T-helper 1 cell (primary cell): ENCODE measurements around the gene OR2L2.
"Not testable (repeated sequence)": the region's sequence is repeated elsewhere in the genome, so short reads cannot be mapped to it uniquely, and the experiment has no call there.

Experiments used
- DNase-seq, 5 donors: peaks; one replicate each; pipeline ENCODE4 v3.0.0-alpha.2; 2012 to 2020
- total RNA-seq, 4 donors: gene quantifications; one replicate each; lab custom pipeline; 2026; lab: John Stamatoyannopoulos, UW

Gene OR2L2
- total RNA-seq, result 0 to 0.30 (median 0) reads per million in 4 donors

DNA sequence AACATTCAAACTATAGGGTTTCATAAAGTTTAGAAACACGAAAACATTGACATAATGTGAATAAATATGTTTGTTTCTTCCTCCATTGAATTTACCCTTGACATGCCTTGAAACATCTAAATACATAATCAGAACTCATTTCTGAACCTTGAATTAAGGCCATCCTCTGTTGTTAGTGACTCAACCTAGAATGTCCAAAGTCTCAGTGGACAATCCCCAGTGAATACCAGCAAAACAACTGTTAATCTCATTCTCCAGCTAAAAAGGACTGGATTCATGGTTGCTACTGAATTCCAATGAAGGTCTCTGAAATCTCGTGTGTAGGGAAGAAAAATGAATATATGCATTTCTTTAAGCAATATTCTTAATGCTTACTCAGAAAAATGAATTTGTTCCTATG lies at the start of gene OR2L2:
Gene OR2L2 (plus strand): TSS at position 301 of the 400 bp plus-strand sequence. CDS start 8,198 bp downstream, outside the sequence.
- DNase-seq, result no peak

DNA sequence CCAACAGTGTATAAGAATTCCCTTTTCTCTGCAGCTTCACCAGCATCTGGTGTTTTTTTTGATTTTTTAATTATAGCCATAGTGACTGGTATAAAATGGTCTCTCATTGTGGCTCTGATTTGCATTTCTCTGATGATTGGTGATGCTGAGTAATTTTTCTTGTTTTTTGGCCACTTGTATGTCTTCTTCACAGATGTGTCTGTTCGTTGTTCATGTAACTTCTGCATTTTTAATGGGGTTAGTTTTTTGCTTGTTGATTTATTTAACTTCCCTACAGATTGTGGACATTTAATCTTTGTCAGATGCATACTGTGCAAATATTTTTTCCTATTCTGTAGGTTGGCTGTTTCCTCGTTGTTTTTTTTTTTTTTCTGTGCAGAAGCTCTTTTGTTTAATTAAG lies 36.9 kb upstream of the OR2L2 start:
- DNase-seq, result no peak

- DNase-seq, result no peak
These were observed 31.1 kb upstream of the OR2L2 start for GRCh38 chr1:247998811-247999210.

DNA sequence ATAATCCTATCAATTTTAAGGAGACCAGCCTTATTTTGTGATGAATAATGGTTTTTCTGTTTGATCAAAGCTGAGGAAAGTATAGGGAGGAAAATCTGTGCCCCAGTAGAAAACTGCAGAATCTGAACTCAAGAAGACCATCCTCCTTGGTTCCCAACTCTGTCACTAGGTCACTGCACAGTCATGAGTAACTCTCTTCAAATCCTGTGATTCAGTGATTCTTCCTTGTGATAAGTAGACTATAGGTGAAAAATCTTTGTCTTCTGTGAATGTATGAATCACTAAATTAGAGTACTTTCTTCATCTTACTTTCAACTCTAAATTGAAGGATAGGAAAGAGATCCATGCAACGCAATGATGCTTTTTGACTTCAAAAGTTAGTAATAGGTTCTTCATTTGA lies 29.7 kb upstream of the OR2L2 start:
- DNase-seq, result no peak

- DNase-seq, result no peak
These were observed 22.1 kb upstream of the OR2L2 start for GRCh38 chr1:248007778-248008177.

DNA sequence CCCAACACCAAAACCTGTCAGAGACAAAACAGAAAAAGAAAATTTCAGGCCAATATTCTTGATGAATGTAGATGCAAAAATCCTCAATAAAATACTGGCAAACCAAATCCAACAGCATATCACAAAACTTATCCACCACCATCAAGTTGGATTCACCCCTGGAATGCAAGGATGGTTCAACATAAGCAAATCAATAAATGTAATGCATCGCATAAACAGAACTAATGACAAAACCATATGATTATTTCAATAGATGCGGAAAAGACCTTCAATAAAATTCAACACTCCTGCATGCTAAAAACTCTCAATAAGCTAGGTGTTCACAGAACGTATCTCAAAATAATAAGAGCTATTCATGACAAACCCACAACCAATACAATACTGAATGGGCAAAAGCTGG lies 20.2 kb upstream of the OR2L2 start:
- no peak for DNase-seq

GRCh38 chr1:248013229-248013710 lies 16.6 kb upstream of the OR2L2 start, which contains the start of gene OR2L5:
OR2L5 (plus strand) TSS chr1:248013660; CDS start chr1:248021948, 8,288 bp downstream.
- no peak for DNase-seq

DNA sequence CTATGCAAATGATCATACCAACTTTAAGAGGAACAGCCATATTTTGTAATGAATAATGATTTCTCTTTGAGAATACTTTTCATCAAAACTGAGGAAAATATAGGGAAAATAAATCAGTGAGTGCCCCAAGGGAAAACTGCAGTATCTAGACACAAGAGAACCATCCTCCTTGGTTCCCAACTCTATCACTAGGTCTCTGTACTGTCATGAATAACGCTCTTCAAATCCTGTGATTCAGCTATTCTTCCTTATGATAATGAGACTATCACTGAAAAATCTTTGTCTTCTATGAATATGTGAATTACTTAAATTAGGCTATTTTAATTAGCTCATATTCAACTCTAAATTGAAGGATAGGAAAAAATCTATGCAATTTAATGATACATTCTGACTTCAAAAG lies 14.1 kb upstream of the OR2L2 start:
- DNase-seq, result no peak

- DNase-seq, result no peak
These were observed 15.3 kb downstream of the OR2L2 start for GRCh38 chr1:248045209-248045608.

DNA sequence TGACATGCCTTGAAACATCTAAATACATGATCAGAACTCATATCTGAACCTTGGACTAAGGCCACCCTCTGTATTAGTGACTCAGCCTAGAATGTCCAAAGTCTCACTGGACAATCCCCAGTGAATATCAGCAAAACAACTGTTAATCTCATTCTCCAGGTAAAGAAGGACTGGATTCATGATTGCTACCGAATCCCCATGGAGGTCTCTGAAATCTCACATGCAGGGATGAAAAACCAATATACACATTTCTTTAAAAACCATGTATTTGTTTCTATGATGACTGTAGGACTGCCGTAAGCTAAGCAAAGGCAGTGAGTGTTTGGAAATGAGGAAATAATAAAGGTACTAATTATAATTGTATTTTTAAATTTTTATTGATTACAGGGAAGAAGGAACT lies 16.7 kb downstream of the OR2L2 start, which contains the start of gene OR2L3:
Gene OR2L3 (plus strand): TSS at position 301 of the 400 bp plus-strand sequence. CDS start 13,846 bp downstream, outside the sequence.
- no peak for DNase-seq

DNA sequence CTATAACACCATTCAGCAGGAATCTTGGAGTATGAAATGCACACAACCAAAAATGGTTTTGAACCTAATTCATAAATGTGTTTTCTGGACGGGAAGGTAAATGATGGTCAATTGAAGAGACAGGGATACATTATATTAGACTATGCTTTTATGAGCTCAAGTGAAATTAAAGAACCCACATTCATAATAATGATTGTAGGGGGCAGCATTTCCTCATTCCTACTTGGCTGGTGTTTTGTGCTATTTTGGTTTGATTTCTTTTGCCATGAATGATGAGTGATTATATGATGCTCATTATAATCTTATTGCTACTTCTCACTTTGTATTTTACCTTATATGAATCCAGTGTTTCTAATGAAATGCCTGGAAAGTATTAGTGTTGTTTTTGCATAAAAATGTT lies 17.1 kb downstream of the OR2L2 start:
- DNase-seq, result no peak

GRCh38 chr1:248054671-248055070 lies 24.8 kb downstream of the OR2L2 start:
- DNase-seq, result no peak

- DNase-seq, result no peak
These were observed 25.4 kb downstream of the OR2L2 start for GRCh38 chr1:248055261-248055660.

DNA sequence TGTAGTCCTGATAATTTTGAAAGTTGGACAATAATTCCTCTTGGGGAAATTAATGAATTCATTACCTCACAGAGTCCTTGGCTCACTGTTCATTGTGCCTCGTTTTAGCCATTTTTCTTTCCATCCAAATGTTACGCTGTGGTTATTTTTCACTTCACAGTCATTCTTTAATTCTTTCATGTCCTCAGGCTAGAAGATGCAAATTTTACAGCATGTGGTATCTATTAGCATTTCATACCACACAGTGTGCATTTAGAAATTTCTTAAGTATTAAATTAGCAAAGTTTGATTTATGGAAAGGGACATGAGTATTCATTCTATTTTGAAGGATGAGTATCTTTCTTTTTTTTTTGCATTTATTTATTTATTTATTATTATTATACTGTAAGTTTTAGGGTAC lies 35.2 kb downstream of the OR2L2 start:
- no peak for DNase-seq

DNA sequence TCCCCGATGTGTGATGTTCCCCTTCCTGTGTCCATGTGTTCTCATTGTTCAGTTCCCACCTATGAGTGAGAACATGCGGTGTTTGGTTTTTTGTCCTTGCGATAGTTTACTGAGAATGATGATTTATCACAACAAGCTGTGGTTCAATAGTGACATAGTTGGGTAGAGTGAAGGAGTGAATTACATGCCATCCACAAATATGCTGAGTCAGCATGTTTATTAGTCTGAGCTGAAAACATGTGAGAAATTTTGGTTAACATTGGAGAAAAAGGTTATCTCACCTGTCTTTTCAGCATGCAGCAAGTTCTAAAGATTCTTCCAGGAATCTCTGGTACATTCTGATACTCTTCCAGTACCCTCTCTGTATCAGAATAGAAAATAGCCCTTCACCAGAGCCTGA lies 35.7 kb downstream of the OR2L2 start:
- DNase-seq, result no peak

DNA sequence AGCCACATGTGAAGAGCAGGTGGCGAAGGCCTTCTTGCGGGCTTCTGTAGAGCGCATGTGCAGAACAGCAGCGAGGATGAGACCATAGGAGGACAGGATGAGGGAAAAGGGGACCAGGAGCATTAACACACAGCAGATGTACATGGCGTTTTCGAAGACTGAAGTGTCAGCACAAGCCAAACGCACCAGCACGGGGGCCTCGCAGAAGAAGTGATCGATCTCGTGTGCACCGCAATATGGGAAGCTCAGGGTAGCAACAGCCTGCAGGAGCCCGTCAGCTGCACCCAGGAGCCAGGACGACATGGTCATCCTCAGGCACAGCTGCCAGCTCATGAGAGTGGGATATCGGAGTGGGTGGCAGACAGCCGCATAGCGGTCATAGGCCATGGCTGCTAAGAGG lies 54.0 kb downstream of the OR2L2 start:
- not testable (repeated sequence) for DNase-seq
